A204.1 (cell line): ENCODE measurements around the gene PLPP3.

Experiments used
- FAIRE-seq: peaks from 2 replicates; lab custom pipeline; 2012; peaks lifted over from hg19 to GRCh38; lab: Jason Lieb, UNC

Gene PLPP3

DNA sequence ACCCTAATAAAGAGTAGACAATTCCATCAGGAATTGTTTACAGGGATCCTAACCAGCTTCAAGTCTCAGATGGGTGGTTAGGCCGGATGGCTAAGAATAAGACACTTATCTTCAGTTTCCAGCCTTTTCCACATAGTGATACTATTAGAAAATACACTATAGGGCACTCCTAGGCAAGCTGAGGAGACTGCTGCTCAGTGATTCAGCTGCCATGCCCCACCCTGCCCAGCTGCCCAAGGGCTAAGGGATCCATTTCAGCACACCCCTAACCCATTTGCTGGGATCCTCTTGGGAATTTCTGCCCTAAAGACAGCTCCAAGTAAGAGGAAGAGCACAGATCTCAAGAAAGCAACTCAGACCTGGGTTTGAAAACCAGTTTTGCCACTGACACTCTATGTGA lies 31.9 kb downstream of the PLPP3 start:
- FAIRE-seq, result no peak

DNA sequence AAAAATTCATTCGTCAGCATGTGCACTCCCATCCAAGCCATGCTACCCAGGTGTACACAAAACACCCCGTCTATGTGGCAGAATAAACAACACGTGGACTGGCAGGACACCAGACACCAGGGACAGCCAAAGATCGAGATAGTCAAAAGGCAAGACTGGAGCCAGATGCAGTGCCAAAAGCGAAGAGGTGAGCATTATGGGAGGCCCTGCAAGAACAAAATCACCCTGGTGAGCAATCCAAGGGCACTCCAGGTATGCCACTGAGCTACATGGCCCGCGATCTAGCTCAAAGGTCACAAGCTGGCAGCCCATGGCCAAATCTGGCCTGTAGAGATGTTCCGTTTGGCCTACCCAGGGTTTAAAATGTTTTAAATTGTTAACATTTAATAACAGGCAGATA lies 33.7 kb downstream of the PLPP3 start:
- no peak for FAIRE-seq

DNA sequence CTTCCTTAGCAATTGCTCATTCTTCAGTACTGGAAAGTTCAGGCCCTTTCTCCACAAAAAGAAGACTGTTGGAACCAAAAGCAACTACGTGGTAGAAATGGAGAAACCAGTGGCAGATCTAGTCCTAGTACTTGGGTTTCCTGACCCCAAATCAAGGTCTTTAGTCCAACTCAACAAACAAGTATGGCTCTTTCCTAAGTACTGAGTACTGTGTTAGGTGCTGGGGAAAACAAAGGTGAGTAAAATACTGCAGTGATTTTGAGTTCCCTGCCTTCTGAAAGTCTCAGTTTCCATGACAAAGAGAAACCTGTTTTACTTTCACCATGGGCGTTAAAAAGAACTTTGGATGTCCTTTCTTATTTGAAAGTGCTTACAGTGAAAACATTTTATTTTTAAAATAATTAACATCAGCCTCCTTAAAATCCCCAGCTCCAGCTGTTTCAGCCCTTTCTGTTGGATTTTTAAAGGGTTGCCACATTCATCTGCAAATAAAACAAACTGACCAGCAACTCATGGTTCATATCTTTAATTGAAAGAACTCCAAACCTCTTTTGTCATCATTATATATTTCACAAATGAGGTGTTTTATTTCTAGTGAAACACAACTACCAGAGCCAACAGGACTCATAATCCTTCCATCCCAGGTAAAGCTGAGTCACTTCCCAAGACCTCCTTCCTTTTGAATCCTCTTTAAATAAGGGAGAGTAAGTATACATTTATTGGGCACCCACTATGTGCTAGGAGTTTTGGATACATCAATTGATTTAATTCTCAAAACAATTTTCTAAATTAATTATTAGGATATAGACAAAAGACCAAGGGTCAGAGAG lies 35.4 kb downstream of the PLPP3 start:
- no peak for FAIRE-seq

GRCh38 chr1:56542651-56543050 lies 36.7 kb downstream of the PLPP3 start:
- FAIRE-seq, result no peak

DNA sequence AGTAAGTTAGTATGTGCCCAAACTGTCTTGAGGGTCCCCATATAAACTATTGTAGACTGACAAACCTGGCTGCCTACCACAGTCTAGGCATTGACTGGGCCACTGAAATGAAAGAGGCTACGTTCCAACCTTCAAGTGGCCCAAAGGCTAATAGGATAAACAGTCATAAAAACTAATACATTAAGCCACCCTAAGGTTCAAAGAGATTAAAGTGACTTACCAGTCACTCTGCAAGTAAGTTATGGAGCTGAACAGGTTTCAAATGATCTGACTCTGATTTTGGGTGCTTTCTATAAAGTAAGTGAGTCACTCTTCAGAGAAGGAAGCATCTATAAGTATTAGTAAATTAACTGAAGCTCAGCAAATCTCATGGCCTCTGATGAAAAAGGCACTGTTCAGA lies 38.0 kb downstream of the PLPP3 start:
- no peak for FAIRE-seq

- FAIRE-seq, result no peak
Observed at GRCh38 chr1:56540467-56540866, 38.9 kb downstream of the PLPP3 start.

- FAIRE-seq, result no peak
Observed at GRCh38 chr1:56539520-56539931, 39.8 kb downstream of the PLPP3 start.

DNA sequence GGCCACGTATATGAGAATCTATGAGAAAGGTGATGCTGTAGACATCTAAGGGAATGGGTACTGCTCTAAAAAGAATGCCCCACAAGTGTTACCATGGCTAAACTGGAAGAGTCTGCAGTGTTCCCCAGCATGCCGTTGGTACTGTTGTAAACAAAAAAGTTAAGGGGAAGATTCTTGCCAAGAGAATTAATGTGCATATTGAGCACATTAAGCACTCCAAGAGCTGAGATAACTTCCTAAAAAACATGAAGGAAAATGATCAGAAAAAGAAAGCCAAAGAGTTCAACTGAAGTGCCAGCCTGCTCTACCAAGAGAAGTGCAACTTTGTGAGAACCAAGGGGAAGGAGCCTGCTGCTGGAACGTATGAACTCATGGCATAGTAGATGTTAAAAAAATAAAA lies 40.8 kb downstream of the PLPP3 start:
- no peak for FAIRE-seq

GRCh38 chr1:56537660-56538059 lies 41.7 kb downstream of the PLPP3 start:
- no peak for FAIRE-seq

GRCh38 chr1:56535939-56536338 lies 43.4 kb downstream of the PLPP3 start:
- FAIRE-seq, result no peak

DNA sequence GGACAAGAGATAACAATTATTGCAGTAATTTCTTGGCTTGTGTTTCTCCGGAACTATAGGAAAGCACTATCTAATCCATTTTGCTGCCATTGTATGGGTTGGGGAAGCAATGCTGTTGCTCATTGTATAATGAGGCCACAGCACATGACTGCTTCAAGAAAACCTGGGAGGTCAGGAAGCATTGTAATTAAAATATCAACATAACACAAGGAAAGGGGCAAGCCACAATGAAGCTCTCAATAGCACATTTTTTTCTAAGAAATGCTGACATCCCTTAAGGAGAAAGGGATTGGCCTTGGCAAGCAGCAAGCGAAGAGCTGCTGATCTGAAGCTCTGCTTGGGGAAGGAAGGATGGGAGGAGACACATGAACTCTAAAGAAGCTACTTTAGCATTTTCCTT lies 44.0 kb downstream of the PLPP3 start:
- FAIRE-seq, result no peak

- no peak for FAIRE-seq
Observed at GRCh38 chr1:56534130-56534651, 45.2 kb downstream of the PLPP3 start.

DNA sequence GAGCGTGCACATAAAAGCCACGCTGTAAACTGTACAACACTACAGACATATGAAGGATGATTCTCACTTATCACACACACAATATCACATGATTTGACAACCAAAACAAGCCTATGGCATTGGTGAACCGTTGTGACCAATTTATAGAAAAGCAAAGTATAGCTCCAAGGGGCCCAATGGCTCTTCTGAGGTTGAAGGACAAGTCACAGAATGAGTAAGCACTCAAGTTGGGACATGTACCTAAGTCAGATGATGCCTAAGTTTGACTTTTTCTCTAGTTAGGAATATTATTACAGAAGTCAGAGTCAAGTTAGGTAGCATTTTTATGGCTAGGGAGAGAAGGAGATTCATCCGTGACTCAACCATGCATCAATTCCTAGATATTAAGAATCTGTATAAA lies 45.7 kb downstream of the PLPP3 start:
- no peak for FAIRE-seq

DNA sequence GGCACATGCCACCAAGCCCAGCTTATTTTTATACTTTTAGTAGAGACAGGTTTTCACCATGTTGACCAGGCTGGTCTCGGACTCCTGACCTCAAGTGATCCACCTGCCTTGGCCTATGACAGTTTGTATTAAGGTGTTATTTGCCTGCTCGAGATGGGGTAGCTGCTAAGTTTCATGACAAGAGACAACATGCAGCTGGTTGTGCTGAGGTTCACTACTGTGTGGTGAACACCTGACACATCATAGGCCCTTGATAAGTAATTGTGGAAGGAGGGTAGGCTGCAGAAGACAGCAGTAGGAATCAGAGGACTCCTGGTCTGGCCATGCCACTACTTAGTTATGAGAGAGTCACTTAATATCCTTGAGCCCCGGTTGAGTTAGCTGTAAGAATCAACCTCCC lies 46.2 kb downstream of the PLPP3 start:
- FAIRE-seq, result no peak

GRCh38 chr1:56532350-56532683 lies 47.0 kb downstream of the PLPP3 start:
- FAIRE-seq, result no peak

- FAIRE-seq, result no peak
Observed at GRCh38 chr1:56531624-56532349, 47.6 kb downstream of the PLPP3 start.

DNA sequence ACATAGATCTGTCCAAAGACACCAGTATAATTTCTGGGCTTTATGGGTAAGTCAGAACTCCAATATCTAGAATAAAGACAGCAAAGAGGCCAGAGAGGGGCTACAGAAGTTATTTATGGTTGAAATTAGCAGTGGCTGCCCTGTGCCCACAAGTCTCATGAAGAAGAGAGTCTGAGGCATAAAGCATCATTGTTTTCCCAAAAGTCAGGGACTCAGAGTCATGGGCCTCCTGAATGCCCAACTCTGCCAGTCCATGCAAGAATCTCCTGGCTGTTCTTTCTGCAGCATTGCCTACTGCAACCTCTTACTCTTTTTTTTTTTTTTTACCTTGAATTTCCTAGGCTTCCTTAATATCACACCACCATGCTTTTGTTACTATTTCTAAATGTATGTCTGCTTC lies 49.6 kb downstream of the PLPP3 start:
- FAIRE-seq, result no peak

DNA sequence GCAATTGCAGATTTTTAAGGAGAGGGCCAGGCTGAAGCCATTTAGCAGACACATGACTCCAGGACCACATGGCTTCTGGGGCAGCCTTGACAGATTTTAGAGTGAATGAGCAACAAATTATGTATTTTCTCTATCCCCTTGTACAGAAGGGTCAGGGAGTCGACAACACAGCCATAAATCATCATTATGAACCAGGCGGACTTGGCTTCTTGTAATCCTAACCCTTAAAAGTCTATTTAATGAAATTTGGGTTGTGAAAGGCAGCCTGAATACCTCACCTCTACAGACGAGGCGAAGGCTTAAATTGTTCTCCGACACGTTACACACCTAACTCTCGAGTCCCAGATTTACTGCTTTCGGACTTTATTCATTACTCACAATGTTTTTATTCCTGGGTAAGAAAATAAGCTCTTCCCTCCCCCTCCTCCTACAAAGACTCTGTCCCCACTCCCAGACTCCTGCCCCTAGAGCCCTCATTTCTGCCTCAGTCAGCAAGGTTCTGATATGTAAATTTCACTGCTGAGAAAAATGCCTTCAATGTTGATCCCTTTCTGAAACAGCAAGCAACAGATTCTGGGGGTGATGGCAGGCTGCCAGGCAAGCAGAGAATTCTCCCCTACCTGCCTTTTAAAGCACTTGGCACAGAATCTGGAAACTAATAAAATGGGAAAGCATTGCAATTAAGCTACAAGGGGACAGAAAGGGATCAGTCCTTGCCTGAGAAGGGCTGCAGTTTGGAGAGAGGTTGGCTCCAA lies 51.6 kb downstream of the PLPP3 start:
- FAIRE-seq, result no peak

DNA sequence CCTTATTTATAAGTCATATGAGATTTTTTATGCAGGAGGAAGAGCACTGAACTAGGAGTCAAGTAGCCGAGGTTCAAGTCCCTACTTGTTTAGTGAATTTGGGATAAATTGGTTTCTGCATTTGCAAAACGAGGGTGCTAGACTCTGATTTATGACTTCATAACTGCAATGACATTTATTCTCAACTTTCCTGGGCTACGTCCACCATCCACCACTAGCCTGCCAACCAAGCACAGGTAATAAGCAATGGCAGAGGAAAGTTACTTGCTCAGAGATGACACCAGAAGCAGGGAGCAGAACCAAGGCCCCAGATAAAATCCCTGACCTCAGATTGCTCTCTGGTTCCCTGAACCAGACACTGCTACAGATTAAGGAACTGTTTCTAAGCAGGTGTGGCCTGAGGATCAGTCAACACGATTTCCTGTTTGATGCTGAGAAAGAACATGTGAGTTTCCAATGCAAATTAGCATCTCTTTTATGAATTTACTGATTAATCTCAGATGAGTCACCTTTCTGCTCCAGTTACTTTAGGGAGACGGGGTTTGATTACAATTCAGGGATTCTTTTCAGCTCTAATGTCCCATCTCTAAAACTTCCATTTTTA lies 52.7 kb downstream of the PLPP3 start:
- no peak for FAIRE-seq

DNA sequence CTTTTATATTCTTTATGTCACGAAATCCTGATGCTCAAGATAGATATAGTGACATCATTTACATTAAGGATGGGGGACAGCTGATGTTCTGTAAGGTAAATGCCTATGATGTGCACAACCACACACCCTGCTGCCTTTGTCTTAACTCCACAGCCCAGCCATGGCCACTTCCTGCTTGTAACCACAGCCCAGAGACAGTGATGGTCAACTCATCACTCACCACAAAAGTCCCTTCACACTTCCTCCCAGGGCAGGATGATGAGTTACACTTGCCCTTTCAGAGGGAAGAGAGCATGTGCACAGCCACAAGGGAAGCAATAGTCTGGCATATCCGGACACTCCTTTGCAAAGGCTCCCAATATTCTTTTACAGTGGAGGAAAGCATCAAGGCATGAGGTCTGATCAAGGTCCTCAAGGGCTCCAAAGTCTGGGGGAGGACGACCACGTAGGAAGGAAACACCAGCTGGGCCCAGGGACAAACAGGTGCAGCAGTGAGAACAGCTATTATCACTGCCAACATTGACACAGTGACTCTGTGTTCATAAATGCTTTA lies 53.8 kb downstream of the PLPP3 start:
- FAIRE-seq, result no peak

- FAIRE-seq, result no peak
Observed at GRCh38 chr1:56524263-56524662, 55.1 kb downstream of the PLPP3 start.

DNA sequence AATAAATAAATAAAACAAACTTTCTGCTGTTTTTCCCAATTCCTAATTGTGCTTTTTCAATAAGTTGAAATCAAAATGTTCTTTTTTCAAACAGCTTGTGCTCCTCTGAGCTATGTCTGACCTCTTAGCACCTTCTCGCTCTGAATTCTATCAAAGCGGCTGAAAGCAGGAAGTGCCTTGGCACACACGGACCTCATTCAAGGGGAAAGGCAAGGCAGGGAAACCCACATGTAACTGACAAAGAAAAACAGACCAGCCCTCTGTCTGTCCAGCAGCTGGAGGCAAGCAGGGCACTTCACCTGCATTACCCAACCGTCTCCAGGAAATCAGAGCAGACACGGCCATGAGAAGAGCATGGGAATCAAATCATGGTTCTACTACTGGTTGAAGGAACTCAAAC lies 56.7 kb downstream of the PLPP3 start:
- no peak for FAIRE-seq
